Femur (tissue), 1 donor: ENCODE measurements around the gene PGPEP1.
"Not testable (repeated sequence)": the region's sequence is repeated elsewhere in the genome, so short reads cannot be mapped to it uniquely, and the experiment has no call there.

Experiments used
- DNase-seq: peaks from one replicate; pipeline ENCODE4 v3.0.0-alpha.2; 2017

PGPEP1 gene

GRCh38 chr19:18364826-18365528 lies 24.6 kb downstream of the PGPEP1 start:
- DNase-seq, result peak; percentile 81

DNA sequence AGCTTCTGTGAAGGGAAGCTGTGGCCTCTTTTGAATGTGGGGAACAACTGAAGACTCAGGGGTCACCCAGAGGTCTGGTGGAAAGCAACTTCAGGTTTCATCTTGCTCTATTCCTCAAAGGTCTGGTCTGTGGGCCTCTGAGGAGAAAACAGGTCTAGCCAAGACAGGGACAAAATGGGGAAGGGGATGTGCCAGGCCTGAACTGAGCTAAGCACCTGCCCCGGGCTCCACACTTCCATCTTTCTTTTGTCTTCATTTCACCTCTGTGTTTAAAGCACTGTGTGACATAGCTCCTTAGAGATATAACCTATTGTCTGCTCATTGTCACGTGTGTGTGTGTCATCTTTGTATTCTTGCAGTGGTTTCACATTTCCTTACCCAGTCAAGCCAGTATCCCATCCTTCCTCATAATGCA lies 25.6 kb downstream of the PGPEP1 start:
- no peak for DNase-seq

GRCh38 chr19:18368504-18369222 lies 28.3 kb downstream of the PGPEP1 start:
- DNase-seq, result no peak

GRCh38 chr19:18373407-18373891 lies 33.1 kb downstream of the PGPEP1 start:
- no peak for DNase-seq

DNA sequence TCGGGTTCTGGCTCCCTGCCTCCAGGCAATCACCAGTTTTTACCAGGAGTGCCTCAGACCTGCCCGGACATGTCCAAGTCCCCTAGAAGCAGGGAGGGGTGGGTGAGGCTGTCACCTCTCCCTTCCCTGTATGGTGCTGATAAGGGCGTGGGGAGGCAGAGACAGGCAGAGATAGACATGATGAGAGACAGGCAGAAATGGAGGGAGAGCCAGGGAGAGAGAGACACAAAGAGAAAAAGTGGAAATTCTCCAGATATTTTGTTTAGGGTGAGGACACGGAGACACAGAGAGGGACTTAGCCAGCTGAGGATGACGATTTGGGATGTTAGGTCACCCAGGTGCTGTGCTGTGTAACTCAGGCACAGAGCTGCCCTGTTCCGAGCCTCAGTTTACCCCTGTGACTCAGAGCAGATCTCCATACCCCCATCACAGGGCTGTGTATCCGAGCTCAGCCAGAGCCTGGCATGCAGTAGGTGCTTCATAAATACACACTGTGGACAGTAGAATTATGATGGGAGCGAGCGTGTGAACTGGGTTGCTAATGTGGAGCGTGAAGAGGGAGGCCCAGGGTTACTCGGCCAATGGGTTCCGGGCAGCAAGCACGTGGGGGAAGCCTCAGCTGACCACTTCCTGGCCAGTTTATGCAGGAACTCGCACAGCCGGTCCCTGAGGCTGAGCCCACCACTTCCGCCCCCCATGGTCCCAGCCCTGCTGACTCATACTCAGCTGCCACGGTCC lies 33.7 kb downstream of the PGPEP1 start:
- DNase-seq, result peak; percentile 94

DNA sequence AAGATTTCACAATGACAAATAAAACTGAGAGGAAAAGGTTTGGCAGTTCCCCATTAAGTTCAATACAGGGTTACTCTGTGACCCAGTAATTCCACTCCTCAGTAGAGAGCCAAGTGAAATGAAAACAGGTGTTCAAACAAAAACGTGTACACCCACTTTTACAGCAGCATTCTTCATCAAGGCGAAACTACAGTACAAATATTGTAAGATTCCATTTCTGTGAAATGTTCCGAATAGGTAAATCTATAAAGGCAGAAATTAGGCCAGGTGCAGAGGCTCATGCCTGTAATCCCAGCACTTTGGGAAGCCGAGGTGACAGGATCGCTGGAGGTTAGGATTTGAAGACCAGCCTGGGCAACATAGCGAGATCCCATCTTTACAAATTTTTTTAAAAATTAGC lies 36.6 kb downstream of the PGPEP1 start:
- no peak for DNase-seq

DNA sequence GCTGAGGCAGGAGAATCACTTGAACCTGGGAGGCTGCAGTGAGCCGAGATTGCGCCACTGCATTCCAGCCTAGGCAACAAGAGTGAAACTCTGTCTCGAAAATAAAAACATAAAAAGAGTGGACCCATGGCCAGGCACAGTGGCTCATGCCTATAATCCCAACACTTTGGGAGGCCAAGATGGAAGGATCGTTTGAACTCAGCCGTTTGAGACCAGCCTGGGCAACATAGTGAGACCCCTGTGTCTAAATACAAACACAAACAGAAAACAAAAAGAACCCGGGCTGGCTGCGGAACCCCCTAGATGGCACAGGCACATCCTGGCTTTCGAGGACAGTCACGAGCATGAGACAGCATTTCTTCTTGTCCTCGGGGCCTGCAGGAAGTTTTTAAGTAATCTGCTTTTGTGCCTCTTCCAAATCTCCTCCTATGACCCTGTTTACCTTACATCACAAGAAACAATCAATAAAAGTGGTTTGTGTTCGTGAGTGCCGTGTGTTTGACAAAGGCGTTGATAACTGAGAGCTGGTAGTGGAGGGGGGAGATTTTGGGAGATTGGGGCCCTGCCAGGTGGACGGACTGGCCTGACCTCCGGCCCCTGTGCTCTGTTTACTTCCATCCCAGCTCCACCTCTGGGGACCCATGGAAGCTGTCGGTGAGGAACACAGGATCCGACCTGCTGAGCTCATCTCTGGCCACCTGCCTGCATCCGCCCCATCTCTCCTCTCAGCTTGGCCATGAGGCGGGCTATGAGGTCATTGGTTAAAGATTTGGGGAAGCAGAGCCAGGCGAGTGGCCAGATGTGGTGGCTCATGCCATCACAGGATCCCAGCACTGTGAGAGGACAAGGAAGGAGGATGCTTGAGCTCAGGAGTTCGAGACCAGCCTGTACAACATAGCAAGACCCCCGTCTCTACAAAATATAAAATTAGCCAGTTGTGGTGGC lies 39.7 kb downstream of the PGPEP1 start:
- DNase-seq, result peak; percentile 89

- no peak for DNase-seq
Observed at GRCh38 chr19:18380843-18381242, 40.4 kb downstream of the PGPEP1 start.

DNA sequence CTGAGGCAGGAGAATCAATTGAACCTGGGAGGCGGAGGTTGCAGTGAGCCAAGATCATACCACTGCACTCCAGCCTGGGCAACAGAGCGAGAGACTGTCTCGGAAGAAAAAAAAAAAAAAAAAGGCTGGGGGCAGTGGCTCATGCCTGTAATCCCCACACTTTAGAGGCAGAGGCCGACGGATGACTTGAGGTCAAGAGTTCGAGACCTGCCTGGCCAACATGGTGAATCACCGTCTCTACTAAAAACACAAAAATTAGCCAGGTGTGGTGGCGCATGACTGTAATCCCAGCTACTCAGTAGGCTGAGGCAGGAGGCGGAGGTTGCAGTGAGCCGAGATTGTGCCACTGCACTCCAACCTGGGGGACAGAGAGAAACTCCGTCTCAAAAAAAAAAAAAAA lies 43.2 kb downstream of the PGPEP1 start:
- not testable (repeated sequence) for DNase-seq

DNA sequence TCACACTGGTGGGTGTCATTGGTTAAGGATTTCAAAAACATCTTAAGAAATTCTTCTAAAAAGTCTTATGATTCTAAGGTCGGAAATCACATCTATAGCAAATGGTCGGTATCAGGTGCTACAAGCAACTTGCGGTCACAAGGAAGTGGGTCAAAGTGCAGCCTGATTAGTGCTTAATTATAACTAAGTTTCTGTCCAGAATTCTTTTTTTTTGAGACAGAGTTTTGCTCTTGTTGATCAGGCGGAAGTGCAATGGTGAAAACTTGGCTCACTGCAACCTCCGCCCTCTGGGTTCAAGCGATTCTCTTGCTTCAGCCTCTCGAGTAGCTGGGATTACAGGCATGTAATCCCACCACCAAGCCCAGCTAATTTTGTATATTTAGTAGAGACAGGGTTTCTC lies 44.4 kb downstream of the PGPEP1 start:
- DNase-seq, result no peak

DNA sequence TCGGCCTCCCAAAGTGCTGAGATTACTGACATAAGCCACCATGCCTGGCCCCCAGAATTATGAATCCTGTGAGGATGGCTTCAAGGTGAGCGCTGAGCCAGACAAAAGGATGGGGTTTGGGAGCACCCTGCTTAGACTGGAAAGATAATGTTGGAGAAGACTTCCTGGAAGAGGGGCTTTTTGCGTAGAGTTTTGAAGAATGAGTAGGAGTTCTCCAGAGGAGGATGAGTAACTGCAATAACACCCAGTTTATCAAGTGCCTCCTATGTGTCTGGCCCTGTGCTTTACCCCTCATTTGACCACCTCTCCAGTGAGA lies 44.9 kb downstream of the PGPEP1 start:
- no peak for DNase-seq

- DNase-seq, result peak; percentile 46
Observed at GRCh38 chr19:18385675-18386542, 45.5 kb downstream of the PGPEP1 start, which contains the start of gene GDF15. TSS of gene GDF15 (plus strand) at chr19:18386158. CDS start at chr19:18386190, 32 bp downstream.

GRCh38 chr19:18386543-18387271 lies 46.3 kb downstream of the PGPEP1 start:
- no peak for DNase-seq

GRCh38 chr19:18388100-18388959 lies 47.9 kb downstream of the PGPEP1 start:
- DNase-seq, result peak; percentile 90

DNA sequence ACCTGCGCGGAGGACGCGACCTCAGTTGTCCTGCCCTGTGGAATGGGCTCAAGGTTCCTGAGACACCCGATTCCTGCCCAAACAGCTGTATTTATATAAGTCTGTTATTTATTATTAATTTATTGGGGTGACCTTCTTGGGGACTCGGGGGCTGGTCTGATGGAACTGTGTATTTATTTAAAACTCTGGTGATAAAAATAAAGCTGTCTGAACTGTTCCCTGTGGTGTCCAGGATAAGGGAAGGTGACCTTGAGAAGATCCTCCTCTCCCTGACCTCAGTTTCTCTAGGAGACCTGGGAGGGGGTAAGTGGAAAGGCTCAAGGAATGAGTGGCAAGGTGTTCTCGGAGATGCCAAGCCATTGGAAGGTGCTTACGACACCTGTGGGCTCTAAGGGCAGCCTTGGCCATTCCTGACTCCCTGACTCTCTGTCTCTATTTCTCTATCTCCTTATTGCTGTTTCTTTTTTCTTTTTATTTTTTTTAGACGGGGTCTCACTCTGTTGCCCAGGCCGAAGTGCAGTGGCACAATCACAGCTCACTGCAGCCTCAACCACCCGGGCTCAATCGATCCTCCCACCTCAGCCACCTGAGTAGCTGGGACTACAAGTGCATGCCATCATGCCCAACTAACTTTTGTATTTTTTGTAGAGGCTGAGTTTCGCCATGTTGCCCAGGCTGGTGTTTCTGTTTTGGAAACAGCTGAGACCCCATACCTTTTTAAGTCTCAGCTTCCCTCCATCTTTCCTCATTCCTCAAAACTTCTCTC lies 48.7 kb downstream of the PGPEP1 start:
- no peak for DNase-seq

- DNase-seq, result no peak
Observed at GRCh38 chr19:18389726-18390064, 49.3 kb downstream of the PGPEP1 start.

GRCh38 chr19:18390065-18390907 lies 49.9 kb downstream of the PGPEP1 start:
- no peak for DNase-seq

GRCh38 chr19:18391509-18392075 lies 51.2 kb downstream of the PGPEP1 start:
- no peak for DNase-seq
